Measurements from ENCODE around the gene APOL5. TPM values are rescaled to one million over a fixed set of nuclear protein-coding genes. Genes with fewer than 3 reads are reported as not detected.
"Not testable (repeated sequence)": the region's sequence is repeated elsewhere in the genome, so short reads cannot be mapped to it uniquely, and the experiment has no call there.

Gene APOL5
- total RNA-seq, 3 donors from 2014 or later, result not detected

- H3K36me3 ChIP-seq, result no peaks in the 10 kb centered on the region
- DNase-seq (ENCODE audit: low spot score in 2 of 2), result no peak
- no peak for TF ChIP-seq POLR2A (IDR thresholded peaks at IDR 0.05)
- TF ChIP-seq, protein P1, sequence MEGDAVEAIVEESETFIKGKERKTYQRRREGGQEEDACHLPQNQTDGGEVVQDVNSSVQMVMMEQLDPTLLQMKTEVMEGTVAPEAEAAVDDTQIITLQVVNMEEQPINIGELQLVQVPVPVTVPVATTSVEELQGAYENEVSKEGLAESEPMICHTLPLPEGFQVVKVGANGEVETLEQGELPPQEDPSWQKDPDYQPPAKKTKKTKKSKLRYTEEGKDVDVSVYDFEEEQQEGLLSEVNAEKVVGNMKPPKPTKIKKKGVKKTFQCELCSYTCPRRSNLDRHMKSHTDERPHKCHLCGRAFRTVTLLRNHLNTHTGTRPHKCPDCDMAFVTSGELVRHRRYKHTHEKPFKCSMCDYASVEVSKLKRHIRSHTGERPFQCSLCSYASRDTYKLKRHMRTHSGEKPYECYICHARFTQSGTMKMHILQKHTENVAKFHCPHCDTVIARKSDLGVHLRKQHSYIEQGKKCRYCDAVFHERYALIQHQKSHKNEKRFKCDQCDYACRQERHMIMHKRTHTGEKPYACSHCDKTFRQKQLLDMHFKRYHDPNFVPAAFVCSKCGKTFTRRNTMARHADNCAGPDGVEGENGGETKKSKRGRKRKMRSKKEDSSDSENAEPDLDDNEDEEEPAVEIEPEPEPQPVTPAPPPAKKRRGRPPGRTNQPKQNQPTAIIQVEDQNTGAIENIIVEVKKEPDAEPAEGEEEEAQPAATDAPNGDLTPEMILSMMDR (IDR thresholded peaks at IDR 0.05), result no peak
- no peak for TF ChIP-seq POLR2AphosphoS5 (IDR thresholded peaks at IDR 0.05)
- H3K27me3 ChIP-seq, result no peaks in the 10 kb centered on the region
- no peaks in the 10 kb centered on the region for H3K9me3 ChIP-seq
- H3K4me1 ChIP-seq, result no peaks in the 10 kb centered on the region
- H3K27ac ChIP-seq, result no peak overlapping the region
- intact Hi-C loops (cut with DNase I; ENCODE audit: low total_unique reads), result loop anchor here (10.0 kb wide), 1 partner anchor 70 kb away; no protein-coding TSS in a partner anchor
- no peak overlapping the region for H3K4me3 ChIP-seq
These were observed 16.8 kb downstream of the APOL5 start for GRCh38 chr22:35734517-35734827.

DNA sequence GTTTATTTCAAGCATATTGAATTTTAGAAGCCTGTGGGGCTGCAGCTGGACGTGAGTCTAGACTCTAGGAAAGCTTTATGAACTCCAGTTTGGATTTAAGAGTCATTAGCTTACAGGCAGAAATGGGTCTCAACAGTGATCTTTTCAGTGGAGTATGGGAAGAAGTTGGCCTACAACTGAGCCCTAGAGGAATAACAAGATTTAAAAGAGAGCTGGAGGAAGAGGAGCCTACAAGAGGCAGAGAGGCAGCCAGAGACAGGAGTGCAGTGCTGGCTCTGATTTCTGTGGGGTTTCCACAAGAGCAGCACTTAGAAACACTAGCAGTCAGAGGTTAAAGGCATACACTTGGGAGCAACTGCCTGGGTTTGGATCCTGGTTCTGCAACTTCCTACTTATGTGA is 17.9 kb downstream of the APOL5 start:
- DNase-seq (ENCODE audit: low spot score in 2 of 2), result no peak
- Histone ChIP-seq H3K9me3 (no peaks in the 10 kb centered on the region), H3K4me3 (no peak overlapping the region), H3K27ac (no peak overlapping the region), H3K36me3 (no peaks in the 10 kb centered on the region), H3K27me3 (no peaks in the 10 kb centered on the region), H3K4me1 (no peaks in the 10 kb centered on the region)
- TF ChIP-seq POLR2A (IDR thresholded peaks at IDR 0.05) (no peak), POLR2AphosphoS5 (IDR thresholded peaks at IDR 0.05) (no peak)
- TF ChIP-seq, protein P1 (IDR thresholded peaks at IDR 0.05), result no peak
- intact Hi-C loops (cut with DNase I; ENCODE audit: low total_unique reads), result loop anchor here (10.0 kb wide), 1 partner anchor 71 kb away; no protein-coding TSS in a partner anchor

GRCh38 chr22:35736166-35736565 is 18.5 kb downstream of the APOL5 start:
- intact Hi-C loops (cut with DNase I; ENCODE audit: low total_unique reads), result loop anchor here (10.0 kb wide), 1 partner anchor 71 kb away; no protein-coding TSS in a partner anchor
- TF ChIP-seq POLR2A (IDR thresholded peaks at IDR 0.05) (no peak), POLR2AphosphoS5 (IDR thresholded peaks at IDR 0.05) (no peak)
- TF ChIP-seq, protein P1 (IDR thresholded peaks at IDR 0.05), result no peak
- Histone ChIP-seq H3K36me3 (no peaks in the 10 kb centered on the region), H3K4me3 (no peak overlapping the region), H3K9me3 (no peaks in the 10 kb centered on the region), H3K4me1 (no peaks in the 10 kb centered on the region), H3K27me3 (no peaks in the 10 kb centered on the region), H3K27ac (no peak overlapping the region)
- DNase-seq (ENCODE audit: low spot score in 2 of 2), result no peak

DNA sequence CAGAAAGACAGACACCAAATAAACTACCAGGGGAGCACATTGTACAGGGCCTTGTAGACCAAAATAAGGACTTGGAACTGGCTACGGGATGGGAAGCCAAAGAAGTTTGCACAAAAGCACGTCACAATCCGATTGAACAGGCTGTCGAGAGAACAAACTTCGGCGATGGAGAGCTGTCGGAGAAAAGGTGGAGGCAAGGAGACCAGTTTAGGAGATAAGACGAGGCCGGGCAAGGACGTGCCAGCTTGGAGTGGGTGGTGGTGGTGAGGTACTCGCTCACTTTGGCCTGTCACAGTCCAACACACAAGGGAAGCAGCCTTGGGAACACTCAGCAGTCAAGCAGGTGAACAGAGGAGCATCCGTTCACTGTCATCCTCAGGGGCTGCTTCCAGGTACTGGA is 19.0 kb downstream of the APOL5 start:
- no peaks in the 10 kb centered on the region for H3K4me1 ChIP-seq
- TF ChIP-seq, protein P1 (IDR thresholded peaks at IDR 0.05), result no peak
- no peaks in the 10 kb centered on the region for H3K9me3 ChIP-seq
- intact Hi-C loops (cut with DNase I; ENCODE audit: low total_unique reads), result loop anchor here (10.0 kb wide), 1 partner anchor 72 kb away; no protein-coding TSS in a partner anchor
- DNase-seq (ENCODE audit: low spot score in 2 of 2), result no peak
- H3K4me3 ChIP-seq, result no peak overlapping the region
- no peaks in the 10 kb centered on the region for H3K36me3 ChIP-seq
- no peak overlapping the region for H3K27ac ChIP-seq
- H3K27me3 ChIP-seq, result no peaks in the 10 kb centered on the region

DNA sequence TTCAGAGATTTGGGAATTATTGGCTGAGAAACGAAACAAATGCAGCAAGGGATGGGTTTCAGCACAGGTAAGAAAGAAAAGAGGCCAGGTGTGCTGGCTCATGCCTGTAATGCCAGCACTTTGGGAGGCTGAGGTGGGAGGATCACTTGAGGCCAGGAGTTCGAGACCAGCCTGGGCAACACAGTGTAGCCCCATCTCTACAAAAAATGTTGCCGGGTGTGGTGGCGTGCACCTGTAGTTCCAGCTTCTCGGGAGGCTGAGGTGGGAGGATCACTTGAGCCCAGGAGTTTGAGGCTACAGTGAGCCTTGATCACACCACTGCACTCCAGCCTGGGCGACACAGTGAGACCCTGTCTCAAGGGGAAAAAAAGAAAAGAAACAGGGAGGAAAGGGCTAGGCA is 20.2 kb downstream of the APOL5 start:
- H3K27ac ChIP-seq, result not testable (repeated sequence)
- intact Hi-C loops (cut with DNase I; ENCODE audit: low total_unique reads), result loop anchor here (10.0 kb wide), 1 partner anchor 73 kb away; no protein-coding TSS in a partner anchor

More for the DNA sequence above, 20.2 kb downstream of the APOL5 start:
- DNase-seq (ENCODE audit: low spot score in 2 of 2); H3K4me1 ChIP-seq; H3K36me3 ChIP-seq; H3K4me3 ChIP-seq; H3K27me3 ChIP-seq; H3K9me3 ChIP-seq: not testable (repeated sequence)
